Glomerular endothelial cell (primary cell): ENCODE measurements around the gene UGT1A10. TPM values are rescaled to one million over a fixed set of nuclear protein-coding genes. Genes with fewer than 3 reads are reported as not detected.

Experiments used
- DNase-seq: peaks from one replicate; pipeline ENCODE4 v3.0.0-alpha.2; 2011; ENCODE audit warnings: low read depth, low spot score; ENCODE audit errors: extremely low read depth
- total RNA-seq: library from RNA; depleted of rRNA; stranded (reverse); fragments of >200 nt; gene quantifications from 2 replicates; pipeline ENCODE4 v1.2.3, GENCODE V29; 2015

Gene UGT1A10
- total RNA-seq, 1 donor from 2014 or later: not detected

DNA sequence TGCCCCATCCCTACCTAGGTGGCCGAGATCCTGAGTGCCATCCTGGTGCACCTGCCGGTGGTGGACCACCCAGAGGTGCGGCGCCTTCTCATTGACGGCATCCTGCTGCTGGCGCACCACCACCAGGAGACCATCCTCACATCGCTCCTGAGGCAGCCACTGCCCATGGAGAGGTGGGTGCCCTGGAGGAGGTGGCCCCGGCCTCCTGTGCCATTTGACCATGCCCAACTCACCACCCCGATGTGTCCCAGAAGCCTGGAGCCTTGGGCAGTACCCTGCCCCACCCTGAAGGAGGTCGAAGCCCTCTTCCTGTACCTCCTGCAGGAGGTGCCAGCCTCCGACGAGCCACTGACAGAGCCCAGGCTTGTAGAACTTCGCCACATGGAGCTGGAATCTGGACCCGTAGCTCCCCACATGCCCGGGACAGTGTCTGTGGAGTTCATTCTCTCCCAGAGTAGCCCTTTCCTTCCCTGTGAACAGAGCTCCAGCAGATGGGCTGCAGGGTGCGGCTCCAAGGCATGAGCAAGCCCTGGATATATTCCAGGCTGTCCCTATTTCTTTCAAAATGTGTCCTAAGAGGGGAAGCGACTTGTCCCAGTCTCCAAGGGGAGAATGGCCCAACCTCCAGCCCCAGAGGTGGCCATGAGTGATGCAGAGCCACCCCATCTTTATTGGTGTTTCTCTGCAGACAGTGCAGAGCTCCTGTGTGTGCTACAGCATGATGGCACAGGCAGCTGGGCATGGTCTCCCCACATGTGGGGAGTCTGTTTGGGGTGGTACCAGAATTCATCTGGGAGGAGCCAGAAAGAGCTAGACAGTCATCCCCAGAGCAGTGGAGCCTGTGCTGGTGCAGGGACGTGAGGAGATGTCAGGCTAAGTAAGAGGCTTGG is 183.9 kb downstream of the UGT1A10 start:
- DNase-seq: no peak

DNA sequence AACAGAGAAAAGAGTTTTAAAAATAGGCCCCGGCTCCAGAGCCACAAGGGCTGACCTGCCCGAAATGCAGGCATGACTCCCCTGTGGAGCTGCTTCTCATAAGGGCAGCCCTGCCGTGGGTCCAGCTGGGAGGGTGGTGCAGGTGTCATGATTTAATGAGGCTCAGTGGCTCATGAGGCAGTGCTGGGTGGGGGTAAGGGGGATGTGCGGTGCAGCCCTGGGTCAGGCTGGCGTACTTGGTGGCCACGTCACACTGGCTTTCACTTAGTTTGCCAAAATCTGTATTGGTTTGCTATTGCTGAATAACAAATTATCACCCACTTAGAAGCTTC is 184.5 kb downstream of the UGT1A10 start:
- DNase-seq: no peak

GRCh38 chr2:233821196-233821595 is 184.9 kb downstream of the UGT1A10 start:
- DNase-seq: no peak

GRCh38 chr2:233821709-233822100 is 185.5 kb downstream of the UGT1A10 start:
- DNase-seq: no peak

GRCh38 chr2:233822101-233822771 is 186.0 kb downstream of the UGT1A10 start:
- no peak for DNase-seq

Other genes starting within 250 kb of the UGT1A10 start
- gene USP40, start 69.7 kb upstream of the UGT1A10 start, total RNA-seq: 24.8 and 27.5 TPM in 2 replicates
- not detected in 2 replicates for gene UGT1A8, start 18.8 kb upstream of the UGT1A10 start, total RNA-seq
- not detected in 2 replicates for gene UGT1A9, start 35.5 kb downstream of the UGT1A10 start, total RNA-seq
- not detected in 2 replicates for gene UGT1A7, start 45.5 kb downstream of the UGT1A10 start, total RNA-seq
- gene UGT1A6, start 56.4 kb downstream of the UGT1A10 start, total RNA-seq: not detected in 2 replicates
- gene UGT1A5, start 76.5 kb downstream of the UGT1A10 start, total RNA-seq: not detected in 2 replicates
- gene UGT1A4, start 82.3 kb downstream of the UGT1A10 start, total RNA-seq: 0.12 TPM in 1 of 2 replicates, not detected in the other
- not detected in 2 replicates for gene UGT1A3, start 92.6 kb downstream of the UGT1A10 start, total RNA-seq
- not detected in 2 replicates for gene UGT1A1, start 123.8 kb downstream of the UGT1A10 start, total RNA-seq
- not detected in 2 replicates for gene MROH2A, start 141.9 kb downstream of the UGT1A10 start, total RNA-seq
- gene HJURP, start 218.1 kb downstream of the UGT1A10 start, total RNA-seq: 4.3 and 7.9 TPM in 2 replicates